Right cardiac atrium (tissue), 5 donors: ENCODE results near the gene MACROD2. TPM values are rescaled to one million over a fixed set of nuclear protein-coding genes. Genes with fewer than 3 reads are reported as not detected.

Source experiments
- ATAC-seq, 2 donors: fragments of 200-7000 bp; cut with Tn5 transposase; one replicate each; pipeline versions ENCODE4 v1.8.0 to v1.9.1; 2020; ENCODE audit warnings: moderate library complexity in 2 of 2, mild to moderate bottlenecking in 1 of 2
- DNase-seq, 3 donors: peaks; one replicate each; pipeline ENCODE4 v3.0.0-alpha.2; 2020
- H3K27ac ChIP-seq: one replicate; pipeline ENCODE4 v1.5.1; 2013; ENCODE audit warnings: mild to moderate bottlenecking, low read length, control low read depth, moderate library complexity
- H3K27me3 ChIP-seq: one replicate; pipeline ENCODE4 v1.6.1; 2013; ENCODE audit not compliant: control insufficient read depth, insufficient read depth
- H3K4me1 ChIP-seq: one replicate; pipeline ENCODE4 v1.6.1; 2013; ENCODE audit warnings: low read length; ENCODE audit not compliant: control insufficient read depth, insufficient read depth
- H3K4me3 ChIP-seq: one replicate; pipeline ENCODE4 v1.5.1; 2013; ENCODE audit warnings: low read length, control low read depth
- H3K9me3 ChIP-seq: one replicate; pipeline ENCODE4 v1.6.1; 2013; ENCODE audit warnings: low read length; ENCODE audit not compliant: control insufficient read depth
- WGBS: extraction: QIAGEN DNeasy Blood & Tissue Kit; methylation state at CpG from one replicate; pipeline ENCODE4 v1.1.7; 2013; 5-methylcytosine and 5-hydroxymethylcytosine counted together
- intact Hi-C, 4 donors: fragments of 100-400 bp; cut with DNase I; formaldehyde crosslinking; loops; one replicate each; pipeline versions ENCODE4 v1.11.0 to v1.14.0; 2022 to 2023
- polyA plus RNA-seq: library from polyadenylated mRNA; stranded (reverse); fragments of 200-250 nt; gene quantifications from one replicate; pipeline ENCODE4 v1.2.3, GENCODE V29; 2013
- total RNA-seq, 4 donors: library from RNA; stranded (reverse); fragmentation: NEBNext Ultra II Directional; extraction: Animal tissue kit (Norgen Biotek cat#: 25700); gene quantifications; one replicate each; pipeline ENCODE4 v1.2.1, GENCODE V29; 2021
- donor health status: healthy with polysubstance abuse.
- donor health status: DM: no; HTN: yes; CAD: no.
- donor health status: DM: no; HTN: no; CAD: no.
- donor health status: DM: no; HTN: yes; CAD: no; lungs with severe emphysema.
- donor health status: DM: yes; HTN: yes; CAD: no.

The MACROD2 gene
- total and polyA plus RNA-seq, 5 donors = 0.61 to 4.4 (median 2.4) TPM

DNA sequence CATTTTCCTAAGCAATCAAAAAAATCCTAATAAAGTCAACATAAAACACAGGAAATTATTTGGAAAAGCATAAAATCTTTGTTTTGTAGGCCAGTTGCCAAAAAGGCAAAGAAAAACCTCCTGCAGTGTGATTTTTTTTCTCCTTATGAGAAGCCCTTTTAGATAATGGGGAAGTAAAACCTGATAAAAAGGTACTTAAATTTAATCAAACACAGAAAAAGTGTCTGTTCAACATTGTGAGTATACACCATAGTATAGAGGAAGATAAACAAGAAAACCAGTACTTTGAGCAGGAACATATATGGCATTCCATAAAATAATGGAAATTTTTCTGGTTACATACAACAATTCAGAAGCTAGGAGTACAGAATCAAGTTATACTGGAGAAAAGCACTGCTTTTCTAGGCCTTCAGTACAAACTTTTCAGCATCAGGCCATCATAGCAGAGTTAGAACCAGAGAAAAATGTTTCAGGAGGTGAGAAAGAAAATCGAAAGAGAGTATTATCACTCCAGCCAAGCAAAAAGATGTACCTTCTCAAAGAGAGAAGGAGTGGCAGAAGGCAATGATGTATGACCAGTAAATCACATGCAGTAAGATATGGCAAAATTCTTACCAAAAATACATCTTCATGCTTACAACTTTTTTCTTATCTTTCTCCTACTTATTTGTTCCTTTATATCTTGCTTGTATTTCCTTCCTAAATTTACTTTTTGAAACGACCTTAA is 2083.0 kb downstream of the MACROD2 start:
- DNase-seq = no peak
- H3K9me3 ChIP-seq = no peaks in the 10 kb centered on the region
- no peak overlapping the region for H3K27ac ChIP-seq
- intact Hi-C loops = no loop called here
- no peak overlapping the region for H3K4me3 ChIP-seq
- 55% methylated on average over 2 of the region's 2 CpGs for WGBS
- no peaks in the 10 kb centered on the region for H3K27me3 ChIP-seq
- ATAC-seq = no peak
- H3K4me1 ChIP-seq = no peaks in the 10 kb centered on the region

DNA sequence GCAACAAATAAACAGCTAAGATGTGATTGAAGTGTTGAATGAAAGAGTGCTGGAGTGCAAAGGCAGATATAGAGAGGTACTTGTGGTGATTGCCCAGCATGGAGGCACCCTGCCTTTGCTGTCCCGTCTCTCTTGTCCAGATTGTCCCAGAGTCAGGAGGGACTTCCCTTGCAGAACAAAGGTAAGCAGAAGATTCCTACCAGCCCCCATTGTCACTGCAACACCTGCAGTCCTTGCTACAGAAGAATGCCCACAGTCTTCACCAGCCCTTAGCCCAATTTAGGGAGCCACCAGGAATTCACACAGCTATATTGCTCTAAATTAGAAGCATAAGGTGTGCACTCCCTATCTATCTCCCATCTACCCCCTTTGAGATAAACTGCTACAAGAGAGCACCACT is 2086.1 kb downstream of the MACROD2 start:
- H3K27ac ChIP-seq = no peak overlapping the region
- ATAC-seq (no peak), DNase-seq (no peak)
- intact Hi-C loops = no loop called here
- no peak overlapping the region for H3K4me3 ChIP-seq
- WGBS = 56% methylated on average over 1 of the region's 1 CpG
- H3K4me1 ChIP-seq = no peaks in the 10 kb centered on the region
- no peaks in the 10 kb centered on the region for H3K27me3 ChIP-seq
- no peaks in the 10 kb centered on the region for H3K9me3 ChIP-seq

DNA sequence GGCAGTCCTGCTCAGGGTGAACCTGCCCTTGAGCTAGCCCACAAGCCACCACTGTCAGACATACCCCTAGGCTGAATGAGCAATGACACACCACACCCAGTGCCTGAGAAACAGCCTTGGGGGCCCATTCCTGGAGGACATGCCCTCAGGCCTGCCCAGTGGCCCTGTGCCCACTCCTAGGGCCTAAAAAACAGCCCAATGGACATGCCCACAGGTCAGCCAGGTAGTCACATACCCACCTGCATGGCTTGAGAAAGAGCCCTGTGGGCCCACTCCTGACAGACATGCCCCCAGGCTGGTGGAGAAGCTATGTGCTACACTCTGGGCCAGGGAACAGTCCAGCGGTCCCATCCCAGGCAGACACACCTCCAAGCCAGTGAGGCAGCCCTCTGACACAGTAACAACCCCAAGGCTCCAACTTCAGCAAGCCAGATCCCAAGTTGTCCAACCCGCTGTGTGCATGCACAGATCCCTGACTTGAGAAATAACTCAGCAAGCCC is 2086.8 kb downstream of the MACROD2 start:
- peak in 1 of 3 donors; percentile 38 for DNase-seq
- no peak for ATAC-seq
- no peaks in the 10 kb centered on the region for H3K4me1 ChIP-seq
- intact Hi-C loops = no loop called here
- no peaks in the 10 kb centered on the region for H3K27me3 ChIP-seq
- no peaks in the 10 kb centered on the region for H3K9me3 ChIP-seq
- no peak overlapping the region for H3K4me3 ChIP-seq
- WGBS = 90% methylated on average over 2 of the region's 2 CpGs
- H3K27ac ChIP-seq = no peak overlapping the region

DNA sequence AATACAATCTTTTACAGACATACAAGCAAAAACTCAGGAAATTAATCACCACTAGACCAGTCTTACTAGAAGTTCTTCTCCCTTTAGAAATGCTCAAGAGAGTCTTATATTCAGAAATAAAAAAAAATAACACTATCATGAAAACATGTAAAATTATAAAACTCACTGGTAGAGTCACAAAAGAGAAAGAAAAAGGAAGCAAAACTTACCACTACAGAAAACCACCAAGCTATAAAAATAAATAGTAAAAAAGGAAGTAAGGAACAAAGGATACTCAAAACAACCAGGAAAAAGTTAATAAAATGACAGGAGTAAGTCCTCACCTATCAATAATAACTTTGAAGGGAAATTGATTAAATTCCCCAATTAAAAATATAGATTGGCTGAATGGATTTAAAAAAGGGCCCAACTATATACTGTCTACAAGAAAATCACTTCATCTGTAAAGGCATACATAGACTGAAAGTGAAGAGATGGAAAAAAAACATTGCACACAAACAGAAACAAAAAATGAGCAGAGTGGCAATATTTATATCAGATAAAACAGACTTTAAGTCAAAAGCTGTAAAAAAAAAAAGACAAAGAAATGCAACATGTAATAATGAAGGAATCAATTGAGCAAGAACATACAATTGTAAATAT is 2088.4 kb downstream of the MACROD2 start:
- no peak for DNase-seq
- H3K4me1 ChIP-seq = no peaks in the 10 kb centered on the region
- H3K27me3 ChIP-seq = no peaks in the 10 kb centered on the region
- intact Hi-C loops = no loop called here
- no peaks in the 10 kb centered on the region for H3K9me3 ChIP-seq
- no peak for ATAC-seq
- no peak overlapping the region for H3K27ac ChIP-seq
- no peak overlapping the region for H3K4me3 ChIP-seq

DNA sequence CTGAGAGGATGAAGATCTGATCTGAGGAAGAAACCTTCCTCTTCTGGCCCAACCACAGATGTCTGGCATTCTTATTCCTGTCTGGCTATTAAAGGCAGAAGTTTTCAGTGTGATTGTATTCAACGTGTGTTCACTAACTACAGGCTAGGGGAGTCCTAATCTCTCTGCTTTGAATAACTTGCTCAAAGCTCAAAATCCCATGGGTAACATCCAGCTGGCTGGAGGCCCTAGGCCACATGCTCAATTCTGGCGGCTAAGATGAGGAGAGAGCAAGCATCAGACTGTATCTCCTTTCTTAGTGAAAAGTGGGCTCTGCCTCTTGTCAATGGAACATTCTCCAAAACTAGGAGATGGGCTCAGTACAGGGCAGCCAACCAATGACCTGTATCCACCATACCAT is 2099.9 kb downstream of the MACROD2 start:
- Histone ChIP-seq H3K27ac (no peak overlapping the region), H3K27me3 (no peaks in the 10 kb centered on the region), H3K9me3 (no peaks in the 10 kb centered on the region), H3K4me1 (no peaks in the 10 kb centered on the region), H3K4me3 (no peak overlapping the region)
- intact Hi-C loops = loop anchor here in 1 of 4 donors (10.0 kb wide), 1 partner anchor 90 kb away; no protein-coding TSS in a partner anchor
- WGBS = 22% methylated on average over 2 of the region's 2 CpGs
- DNase-seq (peak in 1 of 3 donors; percentile 55), ATAC-seq (no peak)

DNA sequence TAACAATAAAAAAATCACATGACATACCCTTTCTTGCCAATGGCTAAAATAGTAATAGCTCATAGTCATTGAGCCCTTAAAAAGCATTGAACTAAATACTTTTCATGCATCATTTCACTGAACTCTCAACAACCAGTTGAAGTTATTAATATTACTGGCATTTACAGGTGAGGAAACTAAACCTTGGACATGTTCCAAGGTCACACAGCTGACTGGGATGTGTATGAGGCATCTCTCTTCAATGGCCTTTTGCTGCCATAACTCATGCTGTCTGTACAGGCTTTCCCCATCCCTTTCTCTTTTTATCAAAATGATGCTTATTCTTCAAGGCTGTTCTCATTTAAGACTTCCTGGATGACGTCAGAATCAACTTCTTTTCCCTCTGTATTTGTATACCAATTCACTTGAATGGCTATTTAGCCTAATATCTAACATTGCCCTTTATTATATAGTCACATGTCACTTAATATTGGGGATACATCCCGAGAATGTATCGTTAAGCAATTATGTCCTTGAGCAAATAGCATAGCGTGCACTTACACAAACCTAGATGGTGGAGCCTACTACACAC is 2101.5 kb downstream of the MACROD2 start:
- Histone ChIP-seq H3K4me1 (peaks cover 3% of the 10 kb centered on the region), H3K9me3 (no peaks in the 10 kb centered on the region), H3K27ac (no peak overlapping the region), H3K4me3 (no peak overlapping the region), H3K27me3 (no peaks in the 10 kb centered on the region)
- DNase-seq = no peak
- WGBS = 86% methylated on average over 4 of the region's 4 CpGs
- intact Hi-C loops = loop anchor here in 1 of 4 donors (10.0 kb wide), 1 partner anchor 92 kb away; no protein-coding TSS in a partner anchor
- no peak for ATAC-seq

DNA sequence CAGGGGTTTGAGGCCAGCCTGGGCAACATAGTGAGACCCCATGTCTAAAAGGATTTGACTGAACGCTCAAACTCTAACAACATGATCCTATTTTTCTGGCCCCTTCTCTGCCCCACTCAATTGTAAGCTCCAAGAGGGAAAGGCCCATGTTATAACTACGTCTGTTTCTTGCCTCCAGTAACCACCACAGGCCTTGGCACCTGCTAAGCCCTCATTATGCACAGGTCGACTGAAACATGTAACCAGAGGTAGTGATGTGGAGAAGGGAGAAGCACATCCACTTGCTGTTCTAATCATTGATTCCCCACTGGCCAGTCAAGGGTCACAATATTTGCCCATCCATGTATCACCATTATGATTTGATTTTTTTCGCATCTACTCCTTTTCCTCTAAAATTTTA is 2102.5 kb downstream of the MACROD2 start:
- intact Hi-C loops = loop anchor here in 1 of 4 donors (10.0 kb wide), 1 partner anchor 93 kb away; no protein-coding TSS in a partner anchor
- WGBS = 96% methylated on average over 4 of the region's 4 CpGs

DNA sequence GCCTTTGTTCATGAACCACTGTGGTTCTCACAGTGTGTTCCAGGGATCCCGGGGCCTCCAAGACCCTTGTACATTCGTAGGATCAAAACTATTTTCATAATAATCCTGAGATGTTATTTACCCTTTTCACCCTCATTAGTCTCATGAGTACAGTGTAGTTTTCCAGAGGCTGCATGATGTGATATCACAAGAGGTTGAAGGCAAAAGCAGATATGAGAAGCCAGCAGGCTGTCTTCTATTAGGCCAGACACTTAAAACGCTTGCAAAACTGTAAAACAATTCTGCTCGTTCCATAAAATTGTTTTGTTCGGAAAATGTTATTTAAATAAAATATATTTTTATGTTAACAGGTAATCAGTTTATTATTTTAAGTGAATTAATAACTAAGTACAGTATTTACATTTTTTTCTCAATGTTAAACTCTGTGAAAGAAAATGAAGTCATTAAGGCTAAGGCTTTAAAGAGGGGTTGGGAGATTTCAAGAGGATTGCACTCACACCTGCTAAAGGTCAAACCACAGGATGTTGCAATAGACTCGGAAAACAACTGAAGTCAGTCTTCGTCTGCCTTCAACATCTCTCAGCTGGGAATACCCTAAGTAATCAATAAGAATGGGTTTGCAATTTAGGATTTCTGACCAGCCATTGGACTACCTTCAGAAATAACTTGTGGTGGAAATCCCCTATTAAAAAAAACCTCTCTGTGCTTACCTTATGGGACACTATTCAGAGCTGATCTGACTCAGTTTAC is 2103.7 kb downstream of the MACROD2 start:
- peaks cover 3% of the 10 kb centered on the region for H3K4me1 ChIP-seq
- DNase-seq = no peak
- 59% methylated on average over 7 of the region's 7 CpGs for whole genome bisulfite sequencing
- ATAC-seq = no peak
- no peaks in the 10 kb centered on the region for H3K27me3 ChIP-seq
- H3K9me3 ChIP-seq = no peaks in the 10 kb centered on the region
- H3K4me3 ChIP-seq = no peak overlapping the region
- intact Hi-C loops = loop anchor here in 1 of 4 donors (10.0 kb wide), 1 partner anchor 94 kb away; no protein-coding TSS in a partner anchor
- no peak overlapping the region for H3K27ac ChIP-seq

More for the DNA sequence above, 2102.5 kb downstream of the MACROD2 start:
- H3K9me3 ChIP-seq = no peaks in the 10 kb centered on the region
- H3K27ac ChIP-seq = no peak overlapping the region
- H3K27me3 ChIP-seq = no peaks in the 10 kb centered on the region
- H3K4me1 ChIP-seq = peaks cover 3% of the 10 kb centered on the region
- DNase-seq (no peak), ATAC-seq (no peak)
- H3K4me3 ChIP-seq = no peak overlapping the region

DNA sequence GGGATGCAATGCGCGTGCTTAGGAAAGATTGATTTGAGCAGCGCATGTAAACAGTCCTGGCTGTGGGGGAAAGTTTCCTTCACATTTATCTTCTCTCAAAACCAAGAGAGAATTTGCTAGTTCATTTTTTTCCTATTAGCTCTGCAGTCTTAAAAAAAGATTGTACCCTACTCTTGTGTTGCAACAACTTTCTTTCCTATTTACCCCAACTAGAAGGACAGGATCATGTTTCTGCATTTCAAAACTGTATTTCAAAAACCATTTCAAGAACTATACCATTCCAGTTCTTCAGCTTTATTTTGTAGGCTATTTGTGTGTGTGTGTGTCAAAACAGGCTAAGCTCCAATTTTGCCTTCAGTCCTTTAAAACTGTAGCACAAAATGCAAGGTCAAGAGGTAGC is 2104.8 kb downstream of the MACROD2 start:
- H3K4me1 ChIP-seq = peaks cover 3% of the 10 kb centered on the region
- ATAC-seq (no peak), DNase-seq (no peak)
- no peak overlapping the region for H3K27ac ChIP-seq
- H3K4me3 ChIP-seq = no peak overlapping the region
- intact Hi-C loops = no loop called here
- no peaks in the 10 kb centered on the region for H3K27me3 ChIP-seq
- no peaks in the 10 kb centered on the region for H3K9me3 ChIP-seq
- WGBS = 86% methylated on average over 3 of the region's 3 CpGs

DNA sequence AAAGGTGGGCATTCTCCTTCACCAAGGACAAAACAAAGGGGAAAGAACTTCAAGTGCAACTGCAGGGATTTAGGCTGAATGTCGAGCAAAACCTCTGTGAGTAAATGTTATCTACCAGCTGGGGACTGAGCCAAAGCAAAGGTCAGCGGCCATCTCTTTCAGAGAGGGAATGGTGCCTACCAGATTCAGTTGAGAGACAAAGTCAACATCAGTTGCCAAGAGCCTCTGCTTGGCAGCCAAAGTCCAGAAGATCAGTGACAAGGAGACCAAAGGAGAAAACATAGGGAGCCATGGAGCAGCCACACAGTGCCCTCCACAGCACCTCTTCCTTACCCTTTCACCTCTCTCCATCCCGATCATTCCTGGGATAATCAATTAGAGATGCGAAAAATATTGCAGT is 2105.5 kb downstream of the MACROD2 start:
- Histone ChIP-seq H3K4me1 (peaks cover 3% of the 10 kb centered on the region), H3K27ac (no peak overlapping the region), H3K9me3 (no peaks in the 10 kb centered on the region), H3K27me3 (no peaks in the 10 kb centered on the region), H3K4me3 (no peak overlapping the region)
- ATAC-seq (peak in 1 of 2 donors; percentile 36), DNase-seq (no peak)
- intact Hi-C loops = no loop called here
- WGBS = 70% methylated on average over 4 of the region's 4 CpGs
